ENCODE results near the gene THAP4. TPM values are rescaled to one million over a fixed set of nuclear protein-coding genes. Genes with fewer than 3 reads are reported as not detected.

THAP4 gene
- total RNA-seq, 1 experiment from 2014 or later, result 71.2 TPM

GRCh38 chr2:241665731-241666440 is 28.9 kb upstream of the THAP4 start:
- ChIA-PET POLR2A (no interaction called here), CTCF (no interaction called here), RAD21 (ENCODE audit: low non-redundant PET in 1 of 2, low total read pairs in 2 of 2, uncharacterized antibody in 2 of 2, unreplicated experiment in 2 of 2) (no interaction called here)
- TF ChIP-seq SP1 (IDR thresholded peaks at IDR 0.05; ENCODE audit: low read depth) (no peak), EZH2 (IDR thresholded peaks at IDR 0.05) (no peak), FOSL1 (IDR thresholded peaks at IDR 0.05; ENCODE audit: low read depth) (no peak), JUND (IDR thresholded peaks at IDR 0.05) (no peak), POLR2A (IDR thresholded peaks at IDR 0.05; ENCODE audit: borderline replicate concordance, extremely low read depth, insufficient read depth, insufficient read length) (no peak), ZBTB33 (IDR thresholded peaks at IDR 0.05; ENCODE audit: extremely low read depth, insufficient replicate concordance, low read length) (no peak), YY1 (IDR thresholded peaks at IDR 0.05; ENCODE audit: extremely low read depth, insufficient replicate concordance, low read depth, low read length) (no peak), SIN3A (IDR thresholded peaks at IDR 0.05; ENCODE audit: low read depth) (no peak), CTCF (IDR thresholded peaks at IDR 0.05 in 2 of 3, conservative IDR thresholded peaks at IDR 0.05 in 1 of 3; ENCODE audit: borderline replicate concordance in 1 of 3, insufficient read depth in 1 of 3, low read depth in 2 of 3, low read length in 2 of 3) (no peak), MAX (IDR thresholded peaks at IDR 0.05) (no peak), TCF7L2 (IDR thresholded peaks at IDR 0.05; ENCODE audit: borderline replicate concordance, extremely low read depth, insufficient read depth, insufficient read length) (no peak), ZNF274 (IDR thresholded peaks at IDR 0.05; ENCODE audit: low read depth, low read length) (no peak), ZFX (IDR thresholded peaks at IDR 0.05) (no peak), ELF1 (IDR thresholded peaks at IDR 0.05; ENCODE audit: borderline replicate concordance, low read depth) (no peak), REST (IDR thresholded peaks at IDR 0.05; ENCODE audit: low read depth) (no peak), SRF (IDR thresholded peaks at IDR 0.05; ENCODE audit: low read depth) (no peak), CEBPB (IDR thresholded peaks at IDR 0.05; ENCODE audit: low read depth) (no peak), ATF3 (IDR thresholded peaks at IDR 0.05) (no peak)
- H3K9me3 ChIP-seq (ENCODE audit: control insufficient read depth in 1 of 2, insufficient read depth in 1 of 2, low read depth in 1 of 2, low read length in 2 of 2), result no peaks in the 10 kb centered on the region
- intact Hi-C loops (cut with micrococcal nuclease), result loop anchor here (1.0 kb wide), 2 partner anchors 66 to 212 kb away; no protein-coding TSS in a partner anchor
- H4K20me1 ChIP-seq (ENCODE audit: insufficient read depth), result 0 out of 2 replicates have a peak, but pooled peaks cover 3% of the 10 kb centered on the region
- H3K9me2 ChIP-seq (ENCODE audit: insufficient read depth), result no peaks in the 10 kb centered on the region
- no peak overlapping the region for H3K27ac ChIP-seq (ENCODE audit: low read depth, low read length)
- H3K79me2 ChIP-seq (ENCODE audit: insufficient read depth, low read length), result no peaks in the 10 kb centered on the region
- H3K4me1 ChIP-seq (ENCODE audit: control insufficient read depth in 1 of 2, insufficient read depth in 2 of 2, low read length in 2 of 2), result peaks cover 0 to 5% of the 10 kb centered on the region in 2 experiments; a peak in 1 of 4 replicates
- no peaks in the 10 kb centered on the region for H3K27me3 ChIP-seq (ENCODE audit: insufficient read depth, low read length)
- no peak overlapping the region for H3K4me3 ChIP-seq (replicated peaks in 1 of 2; ENCODE audit: low read depth in 1 of 2, low read length in 2 of 2)
- ATAC-seq (no peak), DNase-seq (ENCODE audit: low read depth, low spot score) (no peak)
- H2AFZ ChIP-seq (ENCODE audit: low read depth, low read length, poor library complexity, severe bottlenecking), result no peak overlapping the region
- H3K9ac ChIP-seq (ENCODE audit: low read length), result no peak overlapping the region
- BruUV-seq (replicated peaks), result no TSS peak
- H3K4me2 ChIP-seq (ENCODE audit: low read length), result no peak overlapping the region
- peaks cover 16 to 21% of the 10 kb centered on the region in 2 experiments; a peak in 3 of 4 replicates for H3K36me3 ChIP-seq (ENCODE audit: control insufficient read depth in 1 of 2, insufficient read depth in 2 of 2, low read length in 2 of 2)

Measured in HCT116 (cell line).